Rectal smooth muscle tissue (tissue), 1 donor: ENCODE results near the gene GNS.

ENCODE experiments used
- H3K27ac ChIP-seq: one replicate; pipeline ENCODE4 v1.7.0; 2013; ENCODE audit warnings: low read depth, low read length, inconsistent platforms
- H3K27me3 ChIP-seq: one replicate; pipeline ENCODE4 v1.7.0; 2013; ENCODE audit warnings: low read length; ENCODE audit not compliant: control insufficient read depth, insufficient read depth
- H3K36me3 ChIP-seq: one replicate; pipeline ENCODE4 v1.7.0; 2013; ENCODE audit warnings: low read length; ENCODE audit not compliant: control insufficient read depth, insufficient read depth
- H3K4me1 ChIP-seq: one replicate; pipeline ENCODE4 v1.7.0; 2013; ENCODE audit warnings: low read length; ENCODE audit not compliant: control insufficient read depth, insufficient read depth
- H3K4me3 ChIP-seq: one replicate; pipeline ENCODE4 v1.7.0; 2013; ENCODE audit warnings: low read length
- H3K9ac ChIP-seq: one replicate; pipeline ENCODE4 v1.7.0; 2013; ENCODE audit warnings: low read length

Gene GNS

GRCh38 chr12:64722835-64723234 lies 36.4 kb downstream of the GNS start:
- Histone ChIP-seq H3K4me1 (no peaks in the 10 kb centered on the region), H3K4me3 (no peak overlapping the region), H3K27ac (no peak overlapping the region), H3K27me3 (no peaks in the 10 kb centered on the region), H3K9ac (no peak overlapping the region), H3K36me3 (peaks cover 20% of the 10 kb centered on the region)

GRCh38 chr12:64720884-64721283 lies 38.3 kb downstream of the GNS start:
- Histone ChIP-seq H3K4me3 (no peak overlapping the region), H3K36me3 (peaks cover 23% of the 10 kb centered on the region), H3K4me1 (no peaks in the 10 kb centered on the region), H3K27ac (no peak overlapping the region), H3K9ac (no peak overlapping the region), H3K27me3 (no peaks in the 10 kb centered on the region)

GRCh38 chr12:64718649-64719048 lies 40.6 kb downstream of the GNS start:
- H3K27me3 ChIP-seq = no peaks in the 10 kb centered on the region
- no peak overlapping the region for H3K4me3 ChIP-seq
- H3K36me3 ChIP-seq = peaks cover 27% of the 10 kb centered on the region
- H3K4me1 ChIP-seq = no peaks in the 10 kb centered on the region
- H3K9ac ChIP-seq = no peak overlapping the region
- H3K27ac ChIP-seq = no peak overlapping the region

- Histone ChIP-seq H3K27ac (no peak overlapping the region), H3K9ac (no peak overlapping the region), H3K36me3 (peaks cover 17% of the 10 kb centered on the region), H3K4me1 (no peaks in the 10 kb centered on the region), H3K27me3 (no peaks in the 10 kb centered on the region), H3K4me3 (no peak overlapping the region)
Observed at GRCh38 chr12:64716839-64717455, 42.3 kb downstream of the GNS start.

GRCh38 chr12:64716371-64716770 lies 42.8 kb downstream of the GNS start:
- Histone ChIP-seq H3K4me3 (no peak overlapping the region), H3K9ac (no peak overlapping the region), H3K4me1 (no peaks in the 10 kb centered on the region), H3K36me3 (peaks cover 15% of the 10 kb centered on the region), H3K27ac (no peak overlapping the region), H3K27me3 (no peaks in the 10 kb centered on the region)

- H3K4me3 ChIP-seq = no peak overlapping the region
- no peak overlapping the region for H3K27ac ChIP-seq
- no peak overlapping the region for H3K9ac ChIP-seq
- H3K36me3 ChIP-seq = peaks cover 11% of the 10 kb centered on the region
- no peaks in the 10 kb centered on the region for H3K4me1 ChIP-seq
- H3K27me3 ChIP-seq = no peaks in the 10 kb centered on the region
Observed at GRCh38 chr12:64714551-64714968, 44.6 kb downstream of the GNS start.

GRCh38 chr12:64713376-64713775 lies 45.8 kb downstream of the GNS start:
- Histone ChIP-seq H3K4me3 (no peak overlapping the region), H3K27ac (no peak overlapping the region), H3K36me3 (peaks cover 7% of the 10 kb centered on the region), H3K27me3 (no peaks in the 10 kb centered on the region), H3K4me1 (no peaks in the 10 kb centered on the region), H3K9ac (no peak overlapping the region)

GRCh38 chr12:64709429-64709828 lies 49.8 kb downstream of the GNS start:
- no peaks in the 10 kb centered on the region for H3K27me3 ChIP-seq
- no peak overlapping the region for H3K4me3 ChIP-seq
- no peak overlapping the region for H3K9ac ChIP-seq
- no peak overlapping the region for H3K27ac ChIP-seq
- H3K36me3 ChIP-seq = no peaks in the 10 kb centered on the region
- no peaks in the 10 kb centered on the region for H3K4me1 ChIP-seq

GRCh38 chr12:64707926-64708325 lies 51.3 kb downstream of the GNS start:
- Histone ChIP-seq H3K4me1 (no peaks in the 10 kb centered on the region), H3K36me3 (no peaks in the 10 kb centered on the region), H3K27ac (no peak overlapping the region), H3K9ac (no peak overlapping the region), H3K27me3 (no peaks in the 10 kb centered on the region), H3K4me3 (no peak overlapping the region)

GRCh38 chr12:64707362-64707761 lies 51.8 kb downstream of the GNS start:
- H3K27me3 ChIP-seq = no peaks in the 10 kb centered on the region
- H3K4me3 ChIP-seq = no peak overlapping the region
- no peak overlapping the region for H3K27ac ChIP-seq

GRCh38 chr12:64706857-64707256 lies 52.3 kb downstream of the GNS start:
- no peaks in the 10 kb centered on the region for H3K27me3 ChIP-seq
- no peaks in the 10 kb centered on the region for H3K4me1 ChIP-seq
- no peaks in the 10 kb centered on the region for H3K36me3 ChIP-seq
- no peak overlapping the region for H3K4me3 ChIP-seq
- no peak overlapping the region for H3K9ac ChIP-seq
- H3K27ac ChIP-seq = no peak overlapping the region

More at GRCh38 chr12:64707362-64707761, 51.8 kb downstream of the GNS start:
- no peaks in the 10 kb centered on the region for H3K36me3 ChIP-seq
- H3K4me1 ChIP-seq = no peaks in the 10 kb centered on the region
- no peak overlapping the region for H3K9ac ChIP-seq

GRCh38 chr12:64706306-64706705 lies 52.9 kb downstream of the GNS start:
- Histone ChIP-seq H3K27me3 (no peaks in the 10 kb centered on the region), H3K9ac (no peak overlapping the region), H3K4me1 (peaks cover under 1% of the 10 kb centered on the region), H3K4me3 (no peak overlapping the region), H3K36me3 (no peaks in the 10 kb centered on the region), H3K27ac (no peak overlapping the region)

GRCh38 chr12:64701283-64701682 lies 57.9 kb downstream of the GNS start:
- Histone ChIP-seq H3K4me1 (peaks cover 6% of the 10 kb centered on the region), H3K36me3 (no peaks in the 10 kb centered on the region), H3K27ac (no peak overlapping the region), H3K27me3 (no peaks in the 10 kb centered on the region), H3K4me3 (no peak overlapping the region), H3K9ac (no peak overlapping the region)
